ENCODE results near the gene NPR1.
"Not testable (repeated sequence)": the region's sequence is repeated elsewhere in the genome, so short reads cannot be mapped to it uniquely, and the experiment has no call there.

The NPR1 gene

GRCh38 chr1:153649137-153649862, 29.2 kb upstream of the NPR1 start:
- DNase-seq, result no peak

- peak in 53 of 56 donors; percentile 19 to 85 (median 70) for DNase-seq
Observed at GRCh38 chr1:153649863-153650235, 28.6 kb upstream of the NPR1 start.

GRCh38 chr1:153651771-153652170, 26.7 kb upstream of the NPR1 start:
- no peak for DNase-seq

GRCh38 chr1:153652805-153653500, 25.5 kb upstream of the NPR1 start:
- DNase-seq, result no peak

- DNase-seq, result no peak
Observed at GRCh38 chr1:153655333-153655732, 23.2 kb upstream of the NPR1 start.

- DNase-seq, result peak; percentile 46 to 95 (median 88)
Observed at GRCh38 chr1:153658400-153659174, 19.9 kb upstream of the NPR1 start, which contains the start of gene SNAPIN. Gene SNAPIN, plus strand, starts transcription at chr1:153658703. Its CDS starts 41 bp downstream, at chr1:153658744.

GRCh38 chr1:153659175-153659534, 19.3 kb upstream of the NPR1 start:
- no peak for DNase-seq

- DNase-seq, result no peak
Observed at GRCh38 chr1:153659656-153660055, 18.8 kb upstream of the NPR1 start.

- DNase-seq, result no peak
Observed at GRCh38 chr1:153661111-153661708, 17.3 kb upstream of the NPR1 start.

- no peak for DNase-seq
Observed at GRCh38 chr1:153662269-153662668, 16.2 kb upstream of the NPR1 start.

GRCh38 chr1:153663211-153663610, 15.3 kb upstream of the NPR1 start:
- DNase-seq, result no peak

- no peak for DNase-seq
Observed at GRCh38 chr1:153667439-153667838, 11.0 kb upstream of the NPR1 start.

- DNase-seq, result not testable (repeated sequence)
Observed at GRCh38 chr1:153668672-153669071, 9.8 kb upstream of the NPR1 start.

GRCh38 chr1:153669606-153670005, 8.9 kb upstream of the NPR1 start:
- no peak for DNase-seq

- DNase-seq, result no peak
Observed at GRCh38 chr1:153670257-153670858, 8.1 kb upstream of the NPR1 start.

- DNase-seq, result peak; percentile 69 to 99 (median 90)
Observed at GRCh38 chr1:153670859-153671627, 7.4 kb upstream of the NPR1 start, which contains the start of gene ILF2. Gene ILF2, minus strand, starts transcription at chr1:153670993. Its CDS starts 71 bp downstream, at chr1:153670922.

GRCh38 chr1:153671628-153672353, 6.7 kb upstream of the NPR1 start:
- DNase-seq, result peak in 10 of 56 donors; percentile 14 to 36 (median 28)

GRCh38 chr1:153673511-153673910, 5.0 kb upstream of the NPR1 start:
- DNase-seq, result no peak

- DNase-seq, result peak in 31 of 56 donors; percentile 2 to 44 (median 14)
Observed at GRCh38 chr1:153677718-153678518, 570 bp upstream of the NPR1 start.

Data from nucleus accumbens (tissue), 56 donors.